ENCODE measurements around the gene RELB. TPM values are rescaled to one million over a fixed set of nuclear protein-coding genes. Genes with fewer than 3 reads are reported as not detected.

The RELB gene
- total RNA-seq, 1 donor from 2014 or later: 2.9 TPM

DNA sequence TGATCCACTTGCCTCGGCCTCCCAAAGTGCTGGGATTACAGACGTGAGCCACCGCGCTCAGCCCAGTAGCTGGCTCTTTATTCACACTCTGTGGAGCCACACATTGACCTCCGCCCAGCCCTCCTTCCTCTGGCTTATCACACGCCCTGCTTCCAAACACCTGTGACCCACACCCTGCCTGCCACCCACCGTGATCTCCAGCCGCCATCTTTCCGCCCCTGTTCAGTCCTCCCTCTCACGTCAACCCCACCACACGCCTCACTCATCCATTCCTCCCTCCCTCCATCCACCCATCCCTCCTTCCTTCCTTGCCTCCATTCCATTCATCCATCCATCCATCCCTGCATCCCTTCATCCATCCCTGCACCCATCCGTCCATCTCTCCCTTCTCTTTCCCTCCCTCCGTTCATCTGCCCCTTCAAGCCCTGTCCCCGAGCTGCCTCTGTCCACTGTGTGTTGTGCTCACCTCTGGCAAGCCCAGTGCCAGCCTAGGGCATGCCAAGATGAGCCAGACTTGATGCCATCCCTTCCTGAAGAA, 57.4 kb downstream of the RELB start:
- H3K36me3 ChIP-seq: peaks cover 10 to 97% of the 10 kb centered on the region in 2 donors
- intact Hi-C loops (cut with DNase I): no loop called here
- DNase-seq (ENCODE audit: extremely low spot score in 2 of 2): no peak

DNA sequence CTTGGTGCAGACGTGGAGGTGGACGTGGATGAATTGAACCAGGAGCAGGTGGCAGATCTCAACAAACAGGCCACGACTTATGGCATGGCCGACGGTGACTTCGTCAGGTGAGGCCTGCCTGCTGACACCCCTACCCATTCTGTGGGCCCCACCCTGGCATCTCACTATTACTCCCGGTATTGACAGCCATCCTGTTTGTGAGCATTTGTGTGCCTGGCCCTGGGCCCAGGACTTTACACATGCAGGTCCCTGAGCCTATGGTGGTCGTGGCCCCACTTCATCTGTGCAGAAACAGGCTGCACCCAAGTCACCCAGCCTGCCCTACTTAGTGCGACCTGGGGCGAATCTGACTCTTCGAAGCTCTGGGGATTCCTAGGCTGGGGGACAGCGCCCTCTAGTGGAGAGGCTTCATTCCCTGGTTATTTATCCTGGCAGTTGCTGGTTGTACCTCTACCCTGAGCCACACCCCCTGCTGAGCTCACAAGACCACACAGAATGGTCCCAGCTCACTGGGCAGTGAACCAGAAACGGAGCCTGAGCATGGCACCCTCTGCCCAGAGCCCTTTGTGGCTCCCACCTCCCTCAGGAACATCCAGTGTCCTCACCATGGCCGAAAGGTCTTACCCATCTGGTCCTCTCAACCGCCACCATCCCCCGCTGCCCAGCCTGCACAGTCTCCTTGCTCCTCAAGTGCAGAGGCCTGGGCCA, 58.1 kb downstream of the RELB start:
- no peak for DNase-seq (ENCODE audit: extremely low spot score in 2 of 2)
- H3K4me3 ChIP-seq: no peak overlapping the region
- peak in 1 of 2 donors; percentile 19 for TF ChIP-seq POLR2AphosphoS5 (IDR thresholded peaks at IDR 0.05; ENCODE audit: insufficient read depth in 1 of 2, low read depth in 1 of 2)
- TF ChIP-seq POLR2A (IDR thresholded peaks at IDR 0.05): no peak
- TF ChIP-seq, protein P1, sequence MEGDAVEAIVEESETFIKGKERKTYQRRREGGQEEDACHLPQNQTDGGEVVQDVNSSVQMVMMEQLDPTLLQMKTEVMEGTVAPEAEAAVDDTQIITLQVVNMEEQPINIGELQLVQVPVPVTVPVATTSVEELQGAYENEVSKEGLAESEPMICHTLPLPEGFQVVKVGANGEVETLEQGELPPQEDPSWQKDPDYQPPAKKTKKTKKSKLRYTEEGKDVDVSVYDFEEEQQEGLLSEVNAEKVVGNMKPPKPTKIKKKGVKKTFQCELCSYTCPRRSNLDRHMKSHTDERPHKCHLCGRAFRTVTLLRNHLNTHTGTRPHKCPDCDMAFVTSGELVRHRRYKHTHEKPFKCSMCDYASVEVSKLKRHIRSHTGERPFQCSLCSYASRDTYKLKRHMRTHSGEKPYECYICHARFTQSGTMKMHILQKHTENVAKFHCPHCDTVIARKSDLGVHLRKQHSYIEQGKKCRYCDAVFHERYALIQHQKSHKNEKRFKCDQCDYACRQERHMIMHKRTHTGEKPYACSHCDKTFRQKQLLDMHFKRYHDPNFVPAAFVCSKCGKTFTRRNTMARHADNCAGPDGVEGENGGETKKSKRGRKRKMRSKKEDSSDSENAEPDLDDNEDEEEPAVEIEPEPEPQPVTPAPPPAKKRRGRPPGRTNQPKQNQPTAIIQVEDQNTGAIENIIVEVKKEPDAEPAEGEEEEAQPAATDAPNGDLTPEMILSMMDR (IDR thresholded peaks at IDR 0.05): peak; percentile 55 to 70 (median 64)
- intact Hi-C loops (cut with DNase I): no loop called here
- H3K9me3 ChIP-seq: no peaks in the 10 kb centered on the region
- H3K27me3 ChIP-seq: no peaks in the 10 kb centered on the region
- H3K36me3 ChIP-seq: peaks cover 10 to 97% of the 10 kb centered on the region in 2 donors
- H3K4me1 ChIP-seq: no peaks in the 10 kb centered on the region
- H3K27ac ChIP-seq: no peak overlapping the region

More for the DNA sequence above, 57.4 kb downstream of the RELB start:
- no peaks in the 10 kb centered on the region for H3K4me1 ChIP-seq
- H3K9me3 ChIP-seq: no peaks in the 10 kb centered on the region
- H3K27me3 ChIP-seq: no peaks in the 10 kb centered on the region
- H3K27ac ChIP-seq: no peak overlapping the region
- TF ChIP-seq, protein P1 (IDR thresholded peaks at IDR 0.05): no peak
- no peak for TF ChIP-seq POLR2A (IDR thresholded peaks at IDR 0.05)
- no peak for TF ChIP-seq POLR2AphosphoS5 (IDR thresholded peaks at IDR 0.05; ENCODE audit: insufficient read depth in 1 of 2, low read depth in 1 of 2)
- H3K4me3 ChIP-seq: no peak overlapping the region

DNA sequence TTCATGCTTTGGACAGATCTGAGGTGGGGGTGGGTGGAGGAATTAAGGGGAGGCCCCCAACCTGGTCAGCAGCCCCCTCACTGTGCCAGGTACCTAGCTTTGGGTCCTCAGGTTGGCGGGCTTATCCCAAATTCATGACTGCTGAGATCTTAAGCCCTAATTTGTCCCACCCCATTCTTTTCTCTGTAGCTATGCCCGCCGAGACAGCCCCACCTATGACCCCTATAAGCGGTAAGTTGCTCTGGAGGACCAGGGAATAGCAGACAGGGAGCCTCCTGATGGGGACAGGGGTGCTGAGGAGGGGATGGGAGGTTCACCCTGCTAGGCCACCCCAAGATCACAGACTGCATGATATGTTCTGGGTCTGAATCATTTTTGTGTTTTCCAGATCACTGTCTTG, 60.7 kb downstream of the RELB start:
- H3K36me3 ChIP-seq: peaks cover 10 to 91% of the 10 kb centered on the region in 2 donors
- intact Hi-C loops (cut with DNase I): no loop called here

DNA sequence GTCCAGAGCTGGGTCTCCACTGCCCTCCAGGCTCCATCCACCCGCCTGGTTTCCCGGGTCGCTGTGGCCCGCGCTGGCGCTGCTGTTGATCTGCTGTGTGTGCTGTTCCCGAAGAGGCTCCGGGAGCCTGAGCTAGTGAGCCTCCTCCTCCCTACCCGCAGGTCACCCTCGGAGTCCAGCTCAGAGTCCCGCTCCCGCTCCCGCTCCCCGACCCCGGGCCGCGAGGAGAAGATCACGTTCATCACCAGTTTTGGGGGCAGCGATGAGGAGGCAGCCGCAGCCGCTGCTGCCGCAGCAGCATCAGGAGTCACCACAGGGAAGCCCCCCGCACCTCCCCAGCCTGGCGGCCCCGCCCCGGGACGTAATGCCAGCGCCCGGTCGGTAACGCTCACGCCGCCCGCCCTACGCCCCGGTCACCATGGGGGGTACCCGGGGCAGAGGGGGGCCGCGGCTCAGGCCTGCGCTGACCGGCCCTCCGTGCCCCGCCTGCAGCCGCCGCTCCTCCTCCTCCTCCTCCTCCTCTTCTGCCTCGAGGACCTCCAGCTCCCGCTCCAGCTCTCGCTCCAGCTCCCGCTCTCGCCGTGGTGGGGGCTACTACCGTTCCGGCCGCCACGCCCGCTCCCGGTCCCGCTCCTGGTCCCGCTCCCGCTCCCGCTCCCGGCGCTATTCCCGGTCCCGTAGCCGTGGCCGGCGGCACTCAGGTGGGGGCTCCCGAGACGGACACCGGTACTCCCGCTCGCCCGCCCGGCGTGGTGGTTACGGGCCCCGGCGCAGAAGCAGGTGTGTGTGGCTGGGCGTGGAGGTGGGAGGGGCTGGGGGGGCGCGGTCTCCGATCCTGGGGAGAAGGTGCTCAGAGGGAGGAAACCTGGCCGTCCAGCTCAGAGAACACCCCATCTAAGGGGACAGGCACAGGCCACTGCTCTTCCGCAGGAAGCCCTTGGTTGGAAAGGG, 62.9 kb downstream of the RELB start:
- no peaks in the 10 kb centered on the region for H3K9me3 ChIP-seq
- intact Hi-C loops (cut with DNase I): no loop called here

More for the DNA sequence above, 60.7 kb downstream of the RELB start:
- no peak overlapping the region for H3K4me3 ChIP-seq
- TF ChIP-seq POLR2AphosphoS5 (IDR thresholded peaks at IDR 0.05; ENCODE audit: insufficient read depth in 1 of 2, low read depth in 1 of 2) (no peak), POLR2A (IDR thresholded peaks at IDR 0.05) (no peak)
- TF ChIP-seq, protein P1 (IDR thresholded peaks at IDR 0.05): no peak
- no peak for DNase-seq (ENCODE audit: extremely low spot score in 2 of 2)
- H3K27ac ChIP-seq: no peak overlapping the region
- H3K27me3 ChIP-seq: no peaks in the 10 kb centered on the region
- H3K4me1 ChIP-seq: no peaks in the 10 kb centered on the region
- H3K9me3 ChIP-seq: no peaks in the 10 kb centered on the region

More for the DNA sequence above, 62.9 kb downstream of the RELB start:
- H3K27ac ChIP-seq: no peak overlapping the region
- H3K27me3 ChIP-seq: no peaks in the 10 kb centered on the region
- no peak for DNase-seq (ENCODE audit: extremely low spot score in 2 of 2)
- H3K4me1 ChIP-seq: no peaks in the 10 kb centered on the region
- H3K4me3 ChIP-seq: no peak overlapping the region
- TF ChIP-seq POLR2A (IDR thresholded peaks at IDR 0.05): no peak
- TF ChIP-seq POLR2AphosphoS5 (IDR thresholded peaks at IDR 0.05; ENCODE audit: insufficient read depth in 1 of 2, low read depth in 1 of 2): no peak
- TF ChIP-seq, protein P1 (IDR thresholded peaks at IDR 0.05): no peak
- peaks cover 4 to 90% of the 10 kb centered on the region in 2 donors for H3K36me3 ChIP-seq

All from vagina (tissue), 2 donors.